GM21526 (cell line): Measurements from ENCODE around the gene LCE2A.
"Not testable (repeated sequence)": the region's sequence is repeated elsewhere in the genome, so short reads cannot be mapped to it uniquely, and the experiment has no call there.

Source experiments
- ATAC-seq: cut with Tn5 transposase; IDR thresholded peaks from one replicate; pipeline ENCODE4 v1.9.1; 2021; ENCODE audit warnings: moderate library complexity; ENCODE audit not compliant: unreplicated experiment, low FRiP score

The LCE2A gene

GRCh38 chr1:152697701-152698600 is at the start of gene LCE2A:
TSS of gene LCE2A (plus strand) at chr1:152698345. CDS start at chr1:152698902, 557 bp downstream.
- ATAC-seq = no peak

- no peak for ATAC-seq
Measured at GRCh38 chr1:152654110-152654509, 44.0 kb upstream of the LCE2A start.

GRCh38 chr1:152656459-152656858 is 41.7 kb upstream of the LCE2A start:
- no peak for ATAC-seq

- no peak for ATAC-seq
Measured at GRCh38 chr1:152657677-152658076, 40.5 kb upstream of the LCE2A start.

- ATAC-seq = no peak
Measured at GRCh38 chr1:152658649-152659048, 39.5 kb upstream of the LCE2A start.

- no peak for ATAC-seq
Measured at GRCh38 chr1:152663098-152663497, 35.0 kb upstream of the LCE2A start, which contains the start of gene LCE2D. TSS of gene LCE2D (plus strand) at chr1:152663380. CDS start at chr1:152664106, 726 bp downstream.

GRCh38 chr1:152666171-152666570 is 32.0 kb upstream of the LCE2A start:
- not testable (repeated sequence) for ATAC-seq

- no peak for ATAC-seq
Measured at GRCh38 chr1:152667648-152668047, 30.5 kb upstream of the LCE2A start.

GRCh38 chr1:152673016-152673415 is 25.1 kb upstream of the LCE2A start:
- no peak for ATAC-seq

- ATAC-seq = not testable (repeated sequence)
Measured at GRCh38 chr1:152674983-152675382, 23.2 kb upstream of the LCE2A start, which contains the start of gene LCE2C. TSS of gene LCE2C (plus strand) at chr1:152675279. CDS start at chr1:152676016, 737 bp downstream.

- ATAC-seq = no peak
Measured at GRCh38 chr1:152679459-152679858, 18.7 kb upstream of the LCE2A start.

GRCh38 chr1:152681616-152682015 is 16.5 kb upstream of the LCE2A start:
- ATAC-seq = no peak

GRCh38 chr1:152683846-152684245 is 14.3 kb upstream of the LCE2A start:
- no peak for ATAC-seq

GRCh38 chr1:152685823-152686222 is 12.3 kb upstream of the LCE2A start, which contains the start of gene LCE2B:
TSS of gene LCE2B (plus strand) at chr1:152686123. CDS start at chr1:152686844, 721 bp downstream.
- ATAC-seq = not testable (repeated sequence)

GRCh38 chr1:152699746-152700145 is 1.6 kb downstream of the LCE2A start:
- ATAC-seq = no peak

GRCh38 chr1:152707860-152708259 is 9.7 kb downstream of the LCE2A start, which contains the start of gene LCE4A:
TSS of gene LCE4A (plus strand) at chr1:152708160. CDS start at chr1:152709076, 916 bp downstream.
- ATAC-seq = no peak

GRCh38 chr1:152718238-152718637 is 20.1 kb downstream of the LCE2A start:
- no peak for ATAC-seq

- no peak for ATAC-seq
Measured at GRCh38 chr1:152725261-152725660, 27.1 kb downstream of the LCE2A start.

GRCh38 chr1:152728986-152729385 is 30.8 kb downstream of the LCE2A start:
- ATAC-seq = no peak

- ATAC-seq = no peak
Measured at GRCh38 chr1:152735648-152736047, 37.5 kb downstream of the LCE2A start.

- ATAC-seq = no peak
Measured at GRCh38 chr1:152737997-152738396, 39.9 kb downstream of the LCE2A start.

GRCh38 chr1:152739841-152740240 is 41.7 kb downstream of the LCE2A start:
- no peak for ATAC-seq
